Cardiac muscle cell (in vitro differentiated cells and primary cell): ENCODE data around the gene ABCC4. TPM values are rescaled to one million over a fixed set of nuclear protein-coding genes. Genes with fewer than 3 reads are reported as not detected.

Source experiments
- DNase-seq, 2 donors: peaks; one replicate each; pipeline versions ENCODE4 v3.0.0 to v3.0.0-alpha.2; 2010 to 2017; ENCODE audit warnings: low read depth in 1 of 2, low spot score in 1 of 2
- H3K27ac ChIP-seq: fragments of 200-600 bp; sonication (generic); 2 replicates; pipeline ENCODE4 v1.5.1; 2016
- H3K27me3 ChIP-seq: fragments of 200-600 bp; sonication (generic); 2 replicates; pipeline ENCODE4 v1.6.0; 2016; ENCODE audit warnings: control low read depth
- H3K36me3 ChIP-seq: fragments of 200-600 bp; sonication (generic); 2 replicates; pipeline ENCODE4 v1.5.1; 2016; ENCODE audit warnings: control low read depth
- H3K4me1 ChIP-seq: fragments of 200-600 bp; sonication (generic); 2 replicates; pipeline ENCODE4 v1.8.1; 2017; ENCODE audit warnings: low read depth, mild to moderate bottlenecking, mixed run types
- H3K4me3 ChIP-seq: fragments of 200-600 bp; sonication (generic); 2 replicates; pipeline ENCODE4 v1.5.1; 2016; ENCODE audit warnings: mild to moderate bottlenecking
- H3K9me3 ChIP-seq: fragments of 200-600 bp; sonication (generic); 2 replicates; pipeline ENCODE4 v1.5.1; 2017; ENCODE audit warnings: low read depth, mild to moderate bottlenecking, control low read depth
- polyA plus RNA-seq: library from polyadenylated mRNA; unstranded; fragments of >200 nt; fragmentation: Nextera tagmentation; extraction: Ambion mirVana; gene quantifications from 2 replicates; pipeline ENCODE4 v1.2.1, GENCODE V29; 2016
- total RNA-seq: library from RNA; depleted of rRNA; stranded (reverse); fragments of >200 nt; gene quantifications from 2 replicates; pipeline ENCODE4 v1.2.3, GENCODE V29; 2016
- TF ChIP-seq, protein P1 (sequence below): IDR thresholded peaks from 2 replicates; pipeline ENCODE4 v1.5.1; 2012; ENCODE audit warnings: low read depth, mild to moderate bottlenecking, low read length

ABCC4 gene
- total and polyA plus RNA-seq, 2 experiments from 2014 or later: 1.6 to 5.0 TPM

DNA sequence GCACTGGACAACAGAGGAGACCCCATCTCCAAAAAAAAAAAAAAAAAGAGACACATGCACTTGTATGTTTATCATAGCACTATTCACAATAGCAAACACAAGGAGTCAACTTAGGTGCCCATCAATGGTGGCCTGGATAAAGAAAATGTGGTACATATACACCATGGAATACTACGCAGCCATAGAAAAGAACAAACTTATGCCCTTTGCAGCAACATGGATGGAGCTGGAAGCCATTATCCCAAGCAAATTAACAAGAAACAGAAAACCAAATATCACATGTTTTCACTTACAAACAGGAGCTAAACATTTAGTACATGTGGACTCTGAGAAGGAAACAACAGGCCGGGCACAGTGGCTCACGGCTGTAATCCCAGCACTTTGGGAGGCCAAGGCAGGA lies 155.7 kb downstream of the ABCC4 start:
- no peaks in the 10 kb centered on the region for H3K27me3 ChIP-seq
- no peak for DNase-seq
- H3K36me3 ChIP-seq: no peaks in the 10 kb centered on the region
- H3K9me3 ChIP-seq: no peaks in the 10 kb centered on the region
- no peaks in the 10 kb centered on the region for H3K4me1 ChIP-seq
- TF ChIP-seq, protein P1, sequence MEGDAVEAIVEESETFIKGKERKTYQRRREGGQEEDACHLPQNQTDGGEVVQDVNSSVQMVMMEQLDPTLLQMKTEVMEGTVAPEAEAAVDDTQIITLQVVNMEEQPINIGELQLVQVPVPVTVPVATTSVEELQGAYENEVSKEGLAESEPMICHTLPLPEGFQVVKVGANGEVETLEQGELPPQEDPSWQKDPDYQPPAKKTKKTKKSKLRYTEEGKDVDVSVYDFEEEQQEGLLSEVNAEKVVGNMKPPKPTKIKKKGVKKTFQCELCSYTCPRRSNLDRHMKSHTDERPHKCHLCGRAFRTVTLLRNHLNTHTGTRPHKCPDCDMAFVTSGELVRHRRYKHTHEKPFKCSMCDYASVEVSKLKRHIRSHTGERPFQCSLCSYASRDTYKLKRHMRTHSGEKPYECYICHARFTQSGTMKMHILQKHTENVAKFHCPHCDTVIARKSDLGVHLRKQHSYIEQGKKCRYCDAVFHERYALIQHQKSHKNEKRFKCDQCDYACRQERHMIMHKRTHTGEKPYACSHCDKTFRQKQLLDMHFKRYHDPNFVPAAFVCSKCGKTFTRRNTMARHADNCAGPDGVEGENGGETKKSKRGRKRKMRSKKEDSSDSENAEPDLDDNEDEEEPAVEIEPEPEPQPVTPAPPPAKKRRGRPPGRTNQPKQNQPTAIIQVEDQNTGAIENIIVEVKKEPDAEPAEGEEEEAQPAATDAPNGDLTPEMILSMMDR: no peak
- H3K27ac ChIP-seq: no peak overlapping the region
- no peak overlapping the region for H3K4me3 ChIP-seq

DNA sequence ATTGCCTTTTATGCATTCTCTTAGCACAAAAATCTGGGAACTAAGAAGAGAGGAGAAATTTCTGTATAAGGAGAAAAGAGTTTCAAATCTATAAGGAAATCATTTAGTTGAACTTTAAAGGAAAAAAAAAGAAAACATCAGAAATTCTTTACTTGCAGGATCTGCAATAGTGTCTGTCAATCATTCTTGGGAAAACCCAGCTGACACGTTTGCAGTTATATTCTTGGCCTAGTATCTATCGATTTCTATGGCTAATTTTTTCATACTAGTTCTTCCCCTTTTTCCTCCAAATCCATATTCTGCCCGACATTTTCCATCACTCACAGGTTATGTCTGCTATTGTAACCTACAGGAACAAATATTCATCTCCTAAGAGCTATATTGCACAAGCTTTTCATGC lies 160.7 kb downstream of the ABCC4 start:
- no peaks in the 10 kb centered on the region for H3K4me1 ChIP-seq
- H3K27me3 ChIP-seq: no peaks in the 10 kb centered on the region
- H3K4me3 ChIP-seq: no peak overlapping the region
- no peaks in the 10 kb centered on the region for H3K36me3 ChIP-seq
- DNase-seq: no peak
- H3K9me3 ChIP-seq: no peaks in the 10 kb centered on the region
- no peak overlapping the region for H3K27ac ChIP-seq
- TF ChIP-seq, protein P1: no peak

DNA sequence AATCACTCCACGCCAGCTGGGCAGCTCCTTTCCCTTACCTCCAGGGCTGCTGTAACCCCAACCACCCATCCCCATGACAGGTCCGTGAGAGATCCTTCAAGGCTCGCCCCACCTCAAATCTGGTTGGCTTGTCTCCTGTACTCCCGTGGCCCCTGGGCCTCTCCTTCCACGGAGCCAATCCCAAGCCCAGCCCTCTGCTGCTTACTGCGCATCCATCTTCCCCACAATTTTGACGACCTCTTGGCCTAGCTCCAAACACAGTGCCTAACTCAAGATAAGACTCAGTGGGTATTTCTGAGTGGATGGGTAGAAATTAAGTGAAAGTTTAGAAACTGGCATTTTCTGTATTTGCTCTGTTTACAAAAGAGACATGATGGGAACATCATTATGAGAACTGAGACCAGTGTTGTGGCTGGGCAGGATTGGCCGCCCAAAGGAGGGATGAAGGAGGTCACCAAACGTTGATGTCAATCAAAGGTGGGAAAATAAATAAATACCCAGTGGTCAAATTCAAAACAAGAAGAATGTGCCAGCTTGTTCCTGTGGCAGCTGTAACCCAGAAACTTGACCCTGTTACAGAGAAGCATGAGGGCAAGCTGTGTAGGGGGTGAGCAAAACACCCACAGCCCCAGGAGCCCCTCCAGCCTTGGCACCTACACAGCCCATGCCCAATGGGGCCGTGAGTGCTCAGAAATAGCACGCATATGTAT lies 162.2 kb downstream of the ABCC4 start:
- no peak for DNase-seq
- Histone ChIP-seq H3K36me3 (no peaks in the 10 kb centered on the region), H3K9me3 (no peaks in the 10 kb centered on the region), H3K27ac (no peak overlapping the region), H3K4me1 (no peaks in the 10 kb centered on the region), H3K27me3 (no peaks in the 10 kb centered on the region), H3K4me3 (no peak overlapping the region)
- TF ChIP-seq, protein P1: no peak

DNA sequence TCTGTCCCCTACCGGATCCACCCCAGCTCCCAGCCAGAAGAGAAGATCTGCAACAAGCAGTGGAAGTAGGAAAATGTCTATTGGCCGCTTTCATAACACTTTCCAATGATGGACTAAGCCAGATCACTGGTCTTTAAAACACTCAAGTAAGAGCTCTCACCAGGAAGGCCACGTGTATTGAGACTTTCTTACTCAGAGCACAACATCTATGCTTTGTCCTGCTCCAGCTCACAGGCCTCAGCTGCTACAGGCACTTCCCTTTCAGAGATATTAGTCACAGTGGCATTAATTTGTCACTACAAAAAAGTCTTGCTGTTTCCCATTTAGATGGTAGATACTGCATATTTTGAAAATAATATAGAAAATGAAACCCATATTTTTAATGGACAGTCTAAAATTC lies 164.2 kb downstream of the ABCC4 start:
- TF ChIP-seq, protein P1: no peak
- Histone ChIP-seq H3K4me1 (no peaks in the 10 kb centered on the region), H3K36me3 (no peaks in the 10 kb centered on the region), H3K4me3 (no peak overlapping the region), H3K27me3 (no peaks in the 10 kb centered on the region), H3K27ac (no peak overlapping the region), H3K9me3 (no peaks in the 10 kb centered on the region)
- no peak for DNase-seq

DNA sequence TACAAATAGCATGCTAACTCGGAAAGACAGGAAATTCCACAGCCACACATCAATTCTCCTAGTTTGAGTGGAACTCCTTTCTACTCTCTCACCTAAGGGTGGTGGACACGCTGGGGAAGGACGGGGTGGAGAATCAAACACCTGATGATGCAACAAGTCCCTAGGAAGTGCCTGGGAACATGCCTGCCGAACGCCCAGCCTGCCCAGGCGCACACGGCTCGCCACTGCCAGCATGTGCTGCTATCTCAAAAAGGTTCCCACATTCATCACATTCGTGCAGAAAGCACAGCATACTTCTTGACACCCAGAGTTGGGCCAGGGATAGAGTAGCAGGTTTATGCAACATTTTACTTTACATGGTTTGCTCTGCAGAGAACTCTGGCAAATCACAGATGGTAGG lies 164.6 kb downstream of the ABCC4 start:
- Histone ChIP-seq H3K27me3 (no peaks in the 10 kb centered on the region), H3K36me3 (no peaks in the 10 kb centered on the region), H3K27ac (no peak overlapping the region), H3K9me3 (no peaks in the 10 kb centered on the region), H3K4me1 (no peaks in the 10 kb centered on the region), H3K4me3 (no peak overlapping the region)
- TF ChIP-seq, protein P1: no peak
- DNase-seq: no peak

DNA sequence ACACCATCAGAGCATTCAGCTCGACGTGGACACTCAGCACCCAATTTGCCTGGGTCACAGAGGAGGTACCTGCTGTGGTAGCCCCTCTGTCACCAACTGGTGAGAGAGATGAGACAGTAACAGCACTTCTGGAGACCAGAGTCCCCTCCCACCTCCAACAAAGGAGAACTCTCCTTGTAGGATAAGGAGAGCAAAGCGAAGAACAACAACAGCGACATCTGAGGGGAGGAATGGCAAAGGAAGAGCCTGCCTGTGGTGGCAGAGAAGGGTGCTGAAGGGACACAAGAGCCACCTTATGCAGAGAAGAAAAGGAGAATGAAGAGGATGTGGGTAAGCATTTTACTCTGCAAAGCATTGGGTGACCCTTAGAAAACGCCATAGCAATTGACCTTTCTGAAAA lies 167.8 kb downstream of the ABCC4 start:
- no peak overlapping the region for H3K4me3 ChIP-seq
- no peaks in the 10 kb centered on the region for H3K36me3 ChIP-seq
- TF ChIP-seq, protein P1: no peak
- no peaks in the 10 kb centered on the region for H3K9me3 ChIP-seq
- no peak overlapping the region for H3K27ac ChIP-seq
- no peaks in the 10 kb centered on the region for H3K4me1 ChIP-seq
- H3K27me3 ChIP-seq: no peaks in the 10 kb centered on the region
- no peak for DNase-seq
